Kidney tubule cell (primary cell): ENCODE results near the gene RPS6KA4.

Experiments
- DNase-seq: peaks from one replicate; pipeline ENCODE4 v3.0.0-alpha.2; 2018; ENCODE audit warnings: low spot score

Gene RPS6KA4

GRCh38 chr11:64419818-64420485, 61.0 kb downstream of the RPS6KA4 start:
- no peak for DNase-seq
